HEK293 (cell line): ENCODE measurements around the gene SLC7A9.

Experiments used
- CTCF ChIA-PET: fragments of 350-600 bp; formaldehyde crosslinking; extraction: SDS; loops from one replicate; lab custom pipeline; 2021; ENCODE audit warnings: antibody characterized with exemption; lab: Yijun Ruan, JAX
- POLR2A ChIA-PET: fragments of 300-600 bp; formaldehyde crosslinking; extraction: SDS; loops from one replicate; lab custom pipeline; 2020; ENCODE audit warnings: antibody characterized with exemption, inconsistent platforms; lab: Yijun Ruan, JAX
- H3K27ac ChIP-seq: fragments of 200-500 bp; sonication (Bioruptor generic); 2 replicates; pipeline ENCODE4 v1.5.1; 2014; ENCODE audit warnings: low read depth, low read length, control low read depth, inconsistent platforms; ENCODE audit errors: extremely low read depth
- H3K36me3 ChIP-seq, 2 experiments: fragments of 200-500 bp in 1 of 2; sonication (Bioruptor generic) in 1 of 2; 1 replicate in 1 of 2; 2 replicates in 1 of 2; pipeline ENCODE4 v1.5.1; 2014 to 2017; ENCODE audit warnings: inconsistent platforms in 2 of 2, low read length in 2 of 2; ENCODE audit not compliant: control insufficient read depth in 2 of 2, insufficient read depth in 1 of 2
- H3K4me1 ChIP-seq: fragments of 200-500 bp; sonication (Bioruptor generic); 2 replicates; pipeline ENCODE4 v1.5.1; 2014; ENCODE audit warnings: mild to moderate bottlenecking, low read length, inconsistent platforms; ENCODE audit not compliant: control insufficient read depth, insufficient read depth
- H3K4me3 ChIP-seq: 2 replicates; pipeline ENCODE4 v1.5.1; 2011; ENCODE audit warnings: low read depth, mild to moderate bottlenecking, control low read depth, low read length, moderate library complexity
- H3K9me3 ChIP-seq: fragments of 200-500 bp; sonication (Bioruptor generic); 2 replicates; pipeline ENCODE4 v1.5.1; 2014; ENCODE audit warnings: low read depth, low read length, inconsistent platforms; ENCODE audit not compliant: control insufficient read depth, insufficient read depth
- KLF16 ChIP-seq: fragments of 450-650 bp; formaldehyde crosslinking; IDR thresholded peaks from 2 replicates; pipeline ENCODE4 v1.5.1; 2017; ENCODE audit warnings: missing biosample characterization, missing genetic modification characterization
- PATZ1 ChIP-seq: fragments of 450-650 bp; formaldehyde crosslinking; IDR thresholded peaks from 2 replicates; pipeline ENCODE4 v1.5.1; 2016; ENCODE audit warnings: missing biosample characterization, missing genetic modification characterization
- PRDM2 ChIP-seq: fragments of 450-650 bp; formaldehyde crosslinking; IDR thresholded peaks from 2 replicates; pipeline ENCODE4 v1.5.1; 2016; ENCODE audit warnings: missing biosample characterization, missing genetic modification characterization, borderline replicate concordance
- YY2 ChIP-seq: fragments of 450-650 bp; formaldehyde crosslinking; IDR thresholded peaks from 2 replicates; pipeline ENCODE4 v1.5.1; 2016; ENCODE audit warnings: missing biosample characterization, missing genetic modification characterization
- ZBTB21 ChIP-seq: fragments of 450-650 bp; formaldehyde crosslinking; IDR thresholded peaks from 2 replicates; pipeline ENCODE4 v1.5.1; 2017; ENCODE audit warnings: missing biosample characterization, missing genetic modification characterization
- ZEB2 ChIP-seq: fragments of 450-650 bp; formaldehyde crosslinking; IDR thresholded peaks from 2 replicates; pipeline ENCODE4 v1.5.1; 2016; ENCODE audit warnings: missing biosample characterization, missing genetic modification characterization
- ZNF184 ChIP-seq: fragments of 450-650 bp; IDR thresholded peaks from 2 replicates; pipeline ENCODE4 v1.5.1; 2018; ENCODE audit warnings: missing biosample characterization, mild to moderate bottlenecking, missing genetic modification characterization
- ZNF19 ChIP-seq: fragments of 450-650 bp; formaldehyde crosslinking; IDR thresholded peaks from 2 replicates; pipeline ENCODE4; 2016; ENCODE audit warnings: missing biosample characterization, missing genetic modification characterization, low read depth
- ZNF354C ChIP-seq: fragments of 450-650 bp; formaldehyde crosslinking; IDR thresholded peaks from 2 replicates; pipeline ENCODE4 v1.5.1; 2016; ENCODE audit warnings: missing biosample characterization, missing genetic modification characterization, low read depth, borderline replicate concordance
- ZNF37A ChIP-seq: fragments of 450-650 bp; IDR thresholded peaks from 2 replicates; pipeline ENCODE4 v1.5.1; 2018; ENCODE audit warnings: missing biosample characterization, missing genetic modification characterization
- ZNF48 ChIP-seq: fragments of 450-650 bp; formaldehyde crosslinking; IDR thresholded peaks from 2 replicates; pipeline ENCODE4 v1.5.1; 2016; ENCODE audit warnings: missing biosample characterization, missing genetic modification characterization
- ZNF514 ChIP-seq: fragments of 450-650 bp; formaldehyde crosslinking; IDR thresholded peaks from 2 replicates; pipeline ENCODE4 v1.5.1; 2016; ENCODE audit warnings: missing biosample characterization, missing genetic modification characterization
- ZNF544 ChIP-seq: fragments of 450-650 bp; formaldehyde crosslinking; IDR thresholded peaks from 2 replicates; pipeline ENCODE4 v1.5.0; 2017; ENCODE audit warnings: missing biosample characterization, missing genetic modification characterization
- TF ChIP-seq, protein P1 (sequence below): fragments of 450-650 bp; formaldehyde crosslinking; IDR thresholded peaks from 2 replicates; pipeline ENCODE4 v1.5.1; 2016; ENCODE audit warnings: missing biosample characterization, missing genetic modification characterization

SLC7A9 gene

DNA sequence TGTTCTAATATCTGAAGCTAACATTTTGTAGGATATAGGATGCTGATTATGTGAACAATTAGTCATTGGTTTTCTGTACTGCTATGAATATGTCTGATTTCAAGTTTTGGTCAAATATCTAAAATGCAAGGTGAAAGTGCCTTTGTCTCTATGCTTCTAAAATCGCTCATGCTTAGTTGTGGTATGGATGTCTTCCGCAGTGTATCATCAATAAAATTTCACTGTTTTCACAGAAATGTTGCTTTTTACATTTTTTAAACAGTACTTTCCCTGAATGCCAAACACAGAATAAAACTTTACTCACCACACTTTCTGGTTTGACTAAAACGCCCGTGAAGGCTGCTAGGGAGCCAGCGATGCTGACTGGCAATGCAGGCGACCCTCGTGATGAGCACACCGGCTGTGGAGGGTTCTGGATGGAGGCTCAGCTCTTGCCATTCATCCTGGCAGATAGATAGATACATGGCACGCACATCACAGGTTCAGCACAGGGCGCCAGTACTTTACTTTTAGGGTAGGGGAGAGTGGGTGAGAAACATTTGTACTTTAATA, 40.1 kb downstream of the SLC7A9 start (continued):
- TF ChIP-seq PATZ1 (tag by site-specific recombination): no peak
- TF ChIP-seq KLF16: no peak
- TF ChIP-seq ZNF19 (tag by site-specific recombination): no peak
- no peak for TF ChIP-seq ZNF544 (tag by site-specific recombination)

GRCh38 chr19:32828643-32829344, 40.8 kb downstream of the SLC7A9 start:
- ChIA-PET CTCF (interaction anchor here (0.6 to 0.7 kb wide), 2 partner anchors 146 to 1076 kb away, joined by 3 read pairs; no protein-coding TSS in a partner anchor), POLR2A (no interaction called here)
- no peak for TF ChIP-seq ZNF37A (tag by site-specific recombination)
- no peak for TF ChIP-seq YY2 (tag by site-specific recombination)
- TF ChIP-seq ZNF184: no peak
- no peak for TF ChIP-seq ZNF354C (tag by site-specific recombination)
- no peak for TF ChIP-seq ZNF514
- TF ChIP-seq PRDM2 (tag by site-specific recombination): no peak
- TF ChIP-seq ZBTB21 (tag by site-specific recombination): no peak
- no peak for TF ChIP-seq KLF16
- TF ChIP-seq, protein P1, sequence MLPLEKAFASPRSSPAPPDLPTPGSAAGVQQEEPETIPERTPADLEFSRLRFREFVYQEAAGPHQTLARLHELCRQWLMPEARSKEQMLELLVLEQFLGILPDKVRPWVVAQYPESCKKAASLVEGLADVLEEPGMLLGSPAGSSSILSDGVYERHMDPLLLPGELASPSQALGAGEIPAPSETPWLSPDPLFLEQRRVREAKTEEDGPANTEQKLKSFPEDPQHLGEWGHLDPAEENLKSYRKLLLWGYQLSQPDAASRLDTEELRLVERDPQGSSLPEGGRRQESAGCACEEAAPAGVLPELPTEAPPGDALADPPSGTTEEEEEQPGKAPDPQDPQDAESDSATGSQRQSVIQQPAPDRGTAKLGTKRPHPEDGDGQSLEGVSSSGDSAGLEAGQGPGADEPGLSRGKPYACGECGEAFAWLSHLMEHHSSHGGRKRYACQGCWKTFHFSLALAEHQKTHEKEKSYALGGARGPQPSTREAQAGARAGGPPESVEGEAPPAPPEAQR (tag by site-specific recombination): no peak
- no peak for TF ChIP-seq ZEB2 (tag by site-specific recombination)
- TF ChIP-seq ZNF48 (tag by site-specific recombination): no peak
- Histone ChIP-seq H3K27ac (no peak overlapping the region), H3K4me3 (no peak overlapping the region), H3K9me3 (peaks cover 3% of the 10 kb centered on the region), H3K4me1 (peaks cover 3% of the 10 kb centered on the region; the same call in 1 of the 2 replicates), H3K36me3 (no peaks in the 10 kb centered on the region)
